ENCODE data around the gene CACNB4. TPM values are rescaled to one million over a fixed set of nuclear protein-coding genes. Genes with fewer than 3 reads are reported as not detected.

The CACNB4 gene
- total and polyA plus RNA-seq, 10 of the 15 experiments (the other 5 are each of a cell fraction or from before 2014, with no cell fraction given): 2.0 to 21.6 (median 9.3) TPM

DNA sequence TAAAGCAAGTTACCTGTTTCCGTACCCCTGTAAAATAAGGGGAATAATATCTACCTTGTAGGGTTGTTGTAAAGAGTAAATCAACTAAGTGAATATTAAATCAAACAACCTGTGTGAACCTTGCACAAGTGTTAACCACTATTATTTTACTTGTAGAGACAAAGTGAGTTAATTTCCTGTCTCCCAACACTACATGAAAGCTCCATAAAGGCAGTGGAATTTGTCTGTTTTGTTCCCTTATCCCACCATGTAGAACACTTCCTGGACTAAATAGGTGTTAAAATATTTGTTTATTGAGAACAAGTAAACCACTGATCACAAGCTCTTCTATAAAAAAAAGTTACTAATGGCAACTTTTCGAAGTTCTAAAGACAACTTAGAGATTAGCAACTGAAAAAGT is 274.0 kb downstream of the CACNB4 start (continued):
- TF ChIP-seq ATF2 (IDR thresholded peaks at IDR 0.05; ENCODE audit: low read length): no peak

DNA sequence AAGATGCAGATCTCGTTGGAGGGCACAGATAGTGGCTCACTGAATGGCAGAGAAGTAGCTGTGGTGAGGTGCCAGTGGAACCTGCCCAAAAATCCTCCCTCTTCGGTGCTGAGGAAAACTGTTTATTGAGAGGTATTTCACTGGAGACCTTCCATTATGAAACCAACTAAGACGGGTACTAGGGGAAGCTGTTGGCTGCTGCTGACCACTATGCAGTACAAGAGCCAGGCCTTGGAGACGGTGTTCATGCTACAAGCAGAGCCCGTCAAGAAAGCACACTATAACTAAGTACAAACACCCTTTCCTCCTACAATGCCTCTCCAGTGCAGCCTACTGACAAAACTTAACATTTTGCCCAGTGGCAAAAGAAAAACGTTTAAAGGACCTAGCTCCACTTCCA is 275.2 kb downstream of the CACNB4 start:
- Histone ChIP-seq H4K20me1 (ENCODE audit: control insufficient read depth, insufficient read depth) (no peaks in the 10 kb centered on the region; the same call in 1 of the 2 replicates), H3K4me1 (ENCODE audit: control insufficient read depth, insufficient read depth, low read length) (peaks cover 11% of the 10 kb centered on the region), H3K9me3 (replicated peaks; ENCODE audit: control insufficient read depth, insufficient read depth, low read length) (no peaks in the 10 kb centered on the region; the same call in 2 of the 3 replicates), H3K36me3 (ENCODE audit: control insufficient read depth in 2 of 2, insufficient read depth in 2 of 2, low read length in 1 of 2) (no peaks in the 10 kb centered on the region), H3K4me2 (ENCODE audit: control insufficient read depth, insufficient read depth) (peak overlapping the region; percentile 73), H3K27ac (ENCODE audit: control insufficient read depth, insufficient read depth) (no peak overlapping the region), H3K9ac (ENCODE audit: control insufficient read depth, insufficient read depth, low read length) (peak overlapping the region; percentile 37; the same call in 1 of the 2 replicates), H2AFZ (ENCODE audit: control insufficient read depth, low read depth, low read length) (no peak overlapping the region), H3K79me2 (ENCODE audit: control insufficient read depth, insufficient read depth, low read length) (peaks cover 87% of the 10 kb centered on the region), H3K27me3 (replicated peaks in 1 of 2; ENCODE audit: control insufficient read depth in 2 of 2, insufficient read depth in 2 of 2, low read length in 1 of 2) (no peaks in the 10 kb centered on the region), H3K4me3 (peak overlapping the region; percentile 25)
- DNase-seq (ENCODE audit: low read depth, low spot score) (no peak), ATAC-seq (0 out of 3 replicates have a peak, but pooled peaks have one; percentile 3), FAIRE-seq (no peak)
- TF ChIP-seq CHD2 (IDR thresholded peaks at IDR 0.05; ENCODE audit: borderline replicate concordance, low read depth, low read length): no peak
- TF ChIP-seq NR2C2 (IDR thresholded peaks at IDR 0.05; ENCODE audit: borderline replicate concordance, control insufficient read depth, insufficient read length, low read depth): no peak
- TF ChIP-seq SIX5 (IDR thresholded peaks at IDR 0.05; ENCODE audit: low read depth, low read length, severe bottlenecking): no peak
- no peak for TF ChIP-seq ZSCAN29 (IDR thresholded peaks at IDR 0.05)
- TF ChIP-seq RELA (IDR thresholded peaks at IDR 0.05; ENCODE audit: borderline replicate concordance, partially characterized antibody): no peak
- TF ChIP-seq TCF12 (IDR thresholded peaks at IDR 0.05; ENCODE audit: low read depth, low read length): no peak
- TF ChIP-seq ZBTB40 (IDR thresholded peaks at IDR 0.05; ENCODE audit: borderline replicate concordance): no peak
- TF ChIP-seq ZNF207 (IDR thresholded peaks at IDR 0.05; ENCODE audit: borderline replicate concordance): no peak
- POLR2A ChIA-PET: no interaction called here
- 75% methylated on average over 6 of the region's 6 CpGs for WGBS (ENCODE audit: insufficient coverage, insufficient replicate concordance, low lambda C conversion rate, missing lambda C conversion rate)
- BruUV-seq (replicated peaks): no TSS peak
- intact Hi-C loops (cut with micrococcal nuclease; ENCODE audit: unreplicated experiment) (loop anchor here (10.0 kb wide), 1 partner anchor 341 kb away; no protein-coding TSS in a partner anchor), in situ Hi-C loops (cut with MboI) (no loop called here)
- RAD21 ChIA-PET (ENCODE audit: unreplicated experiment): interaction anchor here (1.0 kb wide), 1 partner anchor 51 kb away, joined by 3 read pairs; no protein-coding TSS in a partner anchor
- CTCF ChIA-PET: interaction anchor here (1.1 kb wide), 2 partner anchors 13 to 14 kb away, joined by 3 read pairs; no protein-coding TSS in a partner anchor
- SMC1A ChIA-PET (ENCODE audit: uncharacterized antibody, unreplicated experiment): interaction anchor here (0.7 to 3.8 kb wide), 8 partner anchors 11 to 46 kb away, joined by 3 to 15 read pairs (median 4); no protein-coding TSS in a partner anchor
